Lower lobe of right lung (tissue), 2 donors: ENCODE measurements around the gene IL17RA. TPM values are rescaled to one million over a fixed set of nuclear protein-coding genes. Genes with fewer than 3 reads are reported as not detected.

ENCODE experiments used
- ATAC-seq, 2 donors: fragments of 200-7000 bp; cut with Tn5 transposase; one replicate each; pipeline ENCODE4 v1.9.1; 2020 to 2022; ENCODE audit warnings: mild to moderate bottlenecking in 2 of 2, moderate library complexity in 2 of 2
- DNase-seq: peaks from one replicate; pipeline ENCODE4 v3.0.0-alpha.2; 2020
- H3K27ac ChIP-seq: fragments of 200-600 bp; one replicate; pipeline ENCODE4 v1.8.0; 2022
- H3K27me3 ChIP-seq: fragments of 200-600 bp; one replicate; pipeline ENCODE4 v1.8.0; 2022; ENCODE audit warnings: low read depth
- H3K36me3 ChIP-seq: fragments of 200-600 bp; one replicate; pipeline ENCODE4 v1.8.0; 2022; ENCODE audit warnings: mild to moderate bottlenecking
- H3K4me1 ChIP-seq: fragments of 200-600 bp; one replicate; pipeline ENCODE4 v1.8.0; 2022
- H3K4me3 ChIP-seq: fragments of 200-600 bp; one replicate; pipeline ENCODE4 v1.8.0; 2022; ENCODE audit warnings: mild to moderate bottlenecking
- H3K9me3 ChIP-seq: fragments of 200-600 bp; one replicate; pipeline ENCODE4 v1.8.0; 2022
- intact Hi-C: fragments of 100-400 bp; cut with DNase I; formaldehyde crosslinking; loops from one replicate; pipeline ENCODE4 v1.11.0; 2022
- total RNA-seq: library from RNA; stranded (reverse); fragmentation: NEBNext Ultra II Directional; extraction: Animal tissue kit (Norgen Biotek cat#: 25700); gene quantifications from one replicate; pipeline ENCODE4 v1.2.1, GENCODE V29; 2021
- TF ChIP-seq, protein P1 (sequence below): fragments of 200-600 bp; IDR thresholded peaks from one replicate; pipeline ENCODE4 v1.8.0; 2022; ENCODE audit warnings: antibody characterized with exemption, mild to moderate bottlenecking
- donor health status: DM: no; HTN: yes; CAD: no; lungs with severe emphysema.

Gene IL17RA
- total RNA-seq, 1 donor from 2014 or later, result 54.8 TPM

DNA sequence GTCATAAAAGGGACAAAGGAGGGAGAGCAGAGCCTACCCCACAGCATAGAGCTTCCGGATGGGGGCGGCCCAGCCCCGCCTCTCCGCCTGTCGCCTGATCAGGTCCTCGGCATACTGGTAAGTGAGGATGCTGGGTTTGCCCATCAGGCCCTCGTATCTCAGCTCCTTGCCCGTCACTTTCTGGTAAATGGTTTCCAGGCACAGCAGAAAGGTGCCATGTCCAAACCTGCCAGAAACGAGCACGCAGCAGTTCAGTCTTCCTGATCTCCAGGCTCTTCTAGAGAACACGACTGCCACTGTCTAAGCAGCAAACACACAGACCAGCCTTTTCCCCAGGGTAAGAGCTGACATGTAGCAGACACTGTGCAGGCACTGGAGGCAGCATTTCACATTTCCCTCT, 53.7 kb downstream of the IL17RA start:
- TF ChIP-seq, protein P1, sequence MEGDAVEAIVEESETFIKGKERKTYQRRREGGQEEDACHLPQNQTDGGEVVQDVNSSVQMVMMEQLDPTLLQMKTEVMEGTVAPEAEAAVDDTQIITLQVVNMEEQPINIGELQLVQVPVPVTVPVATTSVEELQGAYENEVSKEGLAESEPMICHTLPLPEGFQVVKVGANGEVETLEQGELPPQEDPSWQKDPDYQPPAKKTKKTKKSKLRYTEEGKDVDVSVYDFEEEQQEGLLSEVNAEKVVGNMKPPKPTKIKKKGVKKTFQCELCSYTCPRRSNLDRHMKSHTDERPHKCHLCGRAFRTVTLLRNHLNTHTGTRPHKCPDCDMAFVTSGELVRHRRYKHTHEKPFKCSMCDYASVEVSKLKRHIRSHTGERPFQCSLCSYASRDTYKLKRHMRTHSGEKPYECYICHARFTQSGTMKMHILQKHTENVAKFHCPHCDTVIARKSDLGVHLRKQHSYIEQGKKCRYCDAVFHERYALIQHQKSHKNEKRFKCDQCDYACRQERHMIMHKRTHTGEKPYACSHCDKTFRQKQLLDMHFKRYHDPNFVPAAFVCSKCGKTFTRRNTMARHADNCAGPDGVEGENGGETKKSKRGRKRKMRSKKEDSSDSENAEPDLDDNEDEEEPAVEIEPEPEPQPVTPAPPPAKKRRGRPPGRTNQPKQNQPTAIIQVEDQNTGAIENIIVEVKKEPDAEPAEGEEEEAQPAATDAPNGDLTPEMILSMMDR, result no peak
- H3K27me3 ChIP-seq, result no peaks in the 10 kb centered on the region
- H3K4me1 ChIP-seq, result no peaks in the 10 kb centered on the region
- no peak for DNase-seq
- intact Hi-C loops, result no loop called here
- H3K27ac ChIP-seq, result no peak overlapping the region
- no peak for ATAC-seq
- no peaks in the 10 kb centered on the region for H3K9me3 ChIP-seq
- H3K36me3 ChIP-seq, result peaks cover 65% of the 10 kb centered on the region
- no peak overlapping the region for H3K4me3 ChIP-seq

DNA sequence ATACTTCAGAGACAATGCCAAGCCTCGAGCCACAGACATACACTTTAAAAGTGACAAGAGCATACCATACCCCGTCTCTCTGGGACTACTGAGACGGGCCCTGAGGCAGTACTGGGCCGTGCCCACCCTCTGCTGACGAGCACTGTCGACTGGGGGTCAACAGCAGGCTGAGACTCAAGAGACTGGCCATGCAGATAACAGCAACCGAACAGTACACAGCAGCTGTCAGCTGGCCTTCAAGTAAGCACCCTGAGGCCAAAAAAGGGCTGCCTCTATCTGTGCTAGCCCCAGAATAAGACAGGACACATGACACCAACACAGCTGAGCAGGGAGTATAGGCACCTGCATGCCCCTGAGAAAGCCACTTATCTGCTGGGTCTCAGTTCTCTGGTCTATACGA, 55.2 kb downstream of the IL17RA start:
- no peak for DNase-seq

DNA sequence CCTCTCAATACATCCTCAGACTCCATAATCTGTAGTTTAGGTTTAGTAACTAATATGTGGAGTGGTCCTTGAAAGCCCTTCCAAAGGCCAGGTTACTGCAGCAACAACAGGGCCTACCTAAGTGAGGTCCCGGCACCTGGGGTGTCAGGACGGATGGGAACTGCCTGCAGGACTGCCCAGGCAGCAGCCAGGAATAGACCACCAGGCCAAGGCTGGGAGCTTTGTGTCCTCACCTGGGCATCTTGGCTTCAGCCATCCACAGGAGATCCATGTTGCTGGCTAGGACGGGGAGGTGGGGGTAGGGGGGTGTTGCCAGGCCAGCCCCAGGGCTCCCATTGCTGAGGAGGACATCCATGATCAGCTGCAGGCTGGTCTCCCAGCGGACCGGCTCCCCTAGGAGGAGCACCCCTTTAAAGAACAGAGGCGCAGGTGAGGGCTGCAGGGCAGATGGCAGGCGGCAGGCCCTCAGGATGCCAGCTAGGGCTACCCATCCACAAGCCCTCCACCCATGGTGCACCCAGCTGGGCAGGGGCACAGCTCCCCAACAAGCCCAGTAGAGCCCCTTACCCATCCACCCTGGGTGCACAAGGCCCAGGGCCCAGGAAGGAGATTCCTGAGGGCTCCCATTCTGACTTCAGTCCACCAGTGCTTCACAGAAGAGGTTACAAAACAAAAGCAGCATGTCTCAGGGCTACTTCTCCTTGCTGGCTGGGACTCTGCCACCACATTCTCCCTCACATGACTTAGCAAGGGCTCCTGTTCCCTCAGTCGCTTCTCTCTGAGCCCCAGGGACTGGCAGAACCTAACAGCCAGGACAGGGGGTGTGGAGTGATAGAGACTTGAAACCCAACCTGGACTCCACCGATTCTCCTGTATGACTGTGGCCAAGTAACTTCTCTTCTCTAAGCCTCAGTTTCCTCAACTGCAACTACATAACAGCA, 56.3 kb downstream of the IL17RA start:
- intact Hi-C loops, result no loop called here

More for the DNA sequence above, 55.2 kb downstream of the IL17RA start:
- intact Hi-C loops, result no loop called here
- Histone ChIP-seq H3K9me3 (no peaks in the 10 kb centered on the region), H3K4me3 (no peak overlapping the region), H3K27me3 (no peaks in the 10 kb centered on the region), H3K36me3 (peaks cover 80% of the 10 kb centered on the region), H3K27ac (no peak overlapping the region), H3K4me1 (no peaks in the 10 kb centered on the region)
- TF ChIP-seq, protein P1, result no peak
- no peak for ATAC-seq

DNA sequence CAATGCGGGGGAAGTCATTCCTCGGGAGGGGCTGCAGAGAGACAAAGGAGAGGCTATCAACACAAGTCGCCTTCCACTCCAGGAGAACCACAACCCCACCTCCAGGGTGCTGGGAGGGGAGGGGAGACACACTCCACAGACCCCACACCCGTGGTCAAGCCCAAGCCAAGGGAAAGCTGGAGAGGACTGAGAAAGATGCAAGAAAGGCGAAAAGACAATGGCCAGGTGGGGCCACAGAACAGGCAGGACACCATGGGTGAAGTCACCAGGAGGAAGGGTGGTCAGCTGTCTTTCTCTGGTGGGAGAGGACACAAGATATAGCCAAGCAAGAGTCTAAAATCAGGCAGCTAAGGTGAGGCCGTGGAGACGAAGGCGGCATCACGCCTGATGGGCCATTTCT, 58.3 kb downstream of the IL17RA start:
- no peak overlapping the region for H3K27ac ChIP-seq
- DNase-seq (no peak), ATAC-seq (no peak)
- H3K9me3 ChIP-seq, result no peaks in the 10 kb centered on the region
- intact Hi-C loops, result no loop called here
- H3K27me3 ChIP-seq, result no peaks in the 10 kb centered on the region
- H3K36me3 ChIP-seq, result peaks cover 77% of the 10 kb centered on the region
- TF ChIP-seq, protein P1, result no peak
- no peaks in the 10 kb centered on the region for H3K4me1 ChIP-seq
- no peak overlapping the region for H3K4me3 ChIP-seq

More for the DNA sequence above, 56.3 kb downstream of the IL17RA start:
- DNase-seq, result no peak
- TF ChIP-seq, protein P1, result no peak
- H3K4me3 ChIP-seq, result no peak overlapping the region
- no peaks in the 10 kb centered on the region for H3K9me3 ChIP-seq
- no peaks in the 10 kb centered on the region for H3K27me3 ChIP-seq
- no peak overlapping the region for H3K27ac ChIP-seq
- ATAC-seq, result no peak
- H3K4me1 ChIP-seq, result no peaks in the 10 kb centered on the region
- peaks cover 84% of the 10 kb centered on the region for H3K36me3 ChIP-seq

DNA sequence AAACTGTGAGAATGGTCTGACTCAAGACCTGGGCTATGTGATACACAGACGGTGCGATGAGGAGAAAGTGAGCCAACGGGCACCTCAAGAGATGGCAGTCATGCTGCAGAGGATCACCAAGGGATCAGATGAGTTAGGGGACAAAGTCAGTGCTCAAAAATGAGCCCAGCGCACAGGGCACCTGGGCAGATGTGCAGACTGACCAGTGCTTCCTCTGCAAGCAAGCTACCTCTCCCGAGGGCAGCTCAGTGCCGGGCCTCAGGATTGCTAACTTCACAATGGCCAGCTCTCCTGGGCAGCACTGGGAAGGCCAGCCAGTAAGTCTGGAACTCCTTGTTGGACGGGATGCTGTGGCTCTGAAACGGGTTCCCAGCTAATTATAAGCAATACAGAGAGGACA, 59.0 kb downstream of the IL17RA start:
- no peak overlapping the region for H3K27ac ChIP-seq
- peak in 1 of 2 donors; percentile 10 for ATAC-seq
- TF ChIP-seq, protein P1, result no peak
- no peaks in the 10 kb centered on the region for H3K27me3 ChIP-seq
- H3K4me3 ChIP-seq, result no peak overlapping the region
- no peak for DNase-seq
- no peaks in the 10 kb centered on the region for H3K4me1 ChIP-seq
- intact Hi-C loops, result no loop called here
- H3K36me3 ChIP-seq, result peaks cover 77% of the 10 kb centered on the region
- H3K9me3 ChIP-seq, result no peaks in the 10 kb centered on the region
